ENCODE measurements around the gene ORMDL2. TPM values are rescaled to one million over a fixed set of nuclear protein-coding genes. Genes with fewer than 3 reads are reported as not detected.
"Not testable (repeated sequence)": the region's sequence is repeated elsewhere in the genome, so short reads cannot be mapped to it uniquely, and the experiment has no call there.

ORMDL2 gene
- total RNA-seq, 3 donors from 2014 or later = 13.1 to 28.5 (median 21.0) TPM

- H3K4me1 ChIP-seq = peaks cover 6 to 15% of the 10 kb centered on the region in 2 donors
- H3K4me3 ChIP-seq = peak overlapping the region; percentile 91 to 98 (median 91)
- H3K9me3 ChIP-seq = no peaks in the 10 kb centered on the region
- H3K36me3 ChIP-seq = no peaks in the 10 kb centered on the region
- DNase-seq (ENCODE audit: low spot score in 2 of 2) = peak in 1 of 2 donors; percentile 71
- intact Hi-C loops (cut with DNase I; ENCODE audit: low total_unique reads) = loop anchor here (10.0 kb wide), 1 partner anchor 104 kb away; the partner anchor contains the start of gene DGKA
- peak overlapping the region; percentile 94 to 95 for H3K27ac ChIP-seq
- no peaks in the 10 kb centered on the region for H3K27me3 ChIP-seq
- peak; percentile 35 for TF ChIP-seq POLR2A (IDR thresholded peaks at IDR 0.05)
- no peak for TF ChIP-seq CTCF (IDR thresholded peaks at IDR 0.05)
- peak in 2 of 3 donors; percentile 37 to 76 for TF ChIP-seq POLR2AphosphoS5 (IDR thresholded peaks at IDR 0.05)
Observed at GRCh38 chr12:55830601-55831446, 13.0 kb downstream of the ORMDL2 start.

- Histone ChIP-seq H3K36me3 (no peaks in the 10 kb centered on the region), H3K27me3 (no peaks in the 10 kb centered on the region), H3K4me3 (peak overlapping the region; percentile 91 to 98 (median 91)), H3K27ac (peak overlapping the region; percentile 94 to 95), H3K9me3 (no peaks in the 10 kb centered on the region), H3K4me1 (peaks cover 6 to 15% of the 10 kb centered on the region in 2 donors)
- TF ChIP-seq POLR2AphosphoS5 (IDR thresholded peaks at IDR 0.05) = no peak
- no peak for TF ChIP-seq CTCF (IDR thresholded peaks at IDR 0.05)
- TF ChIP-seq POLR2A (IDR thresholded peaks at IDR 0.05) = no peak
- DNase-seq (ENCODE audit: low spot score in 2 of 2) = no peak
- intact Hi-C loops (cut with DNase I; ENCODE audit: low total_unique reads) = loop anchor here (10.0 kb wide), 1 partner anchor 103 kb away; the partner anchor contains the start of gene DGKA
Observed at GRCh38 chr12:55831447-55831815, 13.6 kb downstream of the ORMDL2 start.

- intact Hi-C loops (cut with DNase I; ENCODE audit: low total_unique reads) = loop anchor here (10.0 kb wide), 1 partner anchor 102 kb away; the partner anchor contains the start of gene DGKA
- H3K4me3 ChIP-seq = peak overlapping the region in 1 of 3 donors; percentile 26
- no peaks in the 10 kb centered on the region for H3K9me3 ChIP-seq
- peak overlapping the region in 1 of 2 donors; percentile 95 for H3K27ac ChIP-seq
- DNase-seq (ENCODE audit: low spot score in 2 of 2) = no peak
- no peaks in the 10 kb centered on the region for H3K36me3 ChIP-seq
- H3K4me1 ChIP-seq = peaks cover 5 to 6% of the 10 kb centered on the region in 2 donors
- TF ChIP-seq POLR2AphosphoS5 (IDR thresholded peaks at IDR 0.05) (no peak), POLR2A (IDR thresholded peaks at IDR 0.05) (no peak), CTCF (IDR thresholded peaks at IDR 0.05) (no peak)
- H3K27me3 ChIP-seq = no peaks in the 10 kb centered on the region
Observed at GRCh38 chr12:55833056-55833455, 15.2 kb downstream of the ORMDL2 start.

GRCh38 chr12:55834400-55834799 lies 16.6 kb downstream of the ORMDL2 start:
- not testable (repeated sequence) for H3K9me3 ChIP-seq; H3K36me3 ChIP-seq; DNase-seq (ENCODE audit: low spot score in 2 of 2); H3K4me3 ChIP-seq; H3K27me3 ChIP-seq; H3K4me1 ChIP-seq
- intact Hi-C loops (cut with DNase I; ENCODE audit: low total_unique reads) = loop anchor here (10.0 kb wide), 1 partner anchor 100 kb away; the partner anchor contains the start of gene DGKA
- peak overlapping the region in 1 of 2 donors; percentile 50 for H3K27ac ChIP-seq

GRCh38 chr12:55838361-55838760 lies 20.5 kb downstream of the ORMDL2 start:
- H3K4me1 ChIP-seq = no peaks in the 10 kb centered on the region
- no peak overlapping the region for H3K27ac ChIP-seq
- TF ChIP-seq POLR2A (IDR thresholded peaks at IDR 0.05) = no peak
- no peak for TF ChIP-seq POLR2AphosphoS5 (IDR thresholded peaks at IDR 0.05)
- no peak for TF ChIP-seq CTCF (IDR thresholded peaks at IDR 0.05)
- intact Hi-C loops (cut with DNase I; ENCODE audit: low total_unique reads) = loop anchor here (10.0 kb wide), 1 partner anchor 96 kb away; the partner anchor contains the start of gene DGKA
- H3K27me3 ChIP-seq = no peaks in the 10 kb centered on the region
- H3K9me3 ChIP-seq = no peaks in the 10 kb centered on the region
- no peaks in the 10 kb centered on the region for H3K36me3 ChIP-seq
- no peak overlapping the region for H3K4me3 ChIP-seq
- no peak for DNase-seq (ENCODE audit: low spot score in 2 of 2)

Data from breast epithelium (tissue), 4 donors.